IPS-NIHi11 (cell line): Measurements from ENCODE around the gene DUSP15.
A peak's percentile ranks its signal among the peaks of the same experiment; 100 is the strongest.
"Not testable (repeated sequence)": the region's sequence is repeated elsewhere in the genome, so short reads cannot be mapped to it uniquely, and the experiment has no call there.

Source experiments
- DNase-seq: peaks from one replicate; pipeline ENCODE4 v3.0.0; 2012; ENCODE audit warnings: mixed read lengths, low spot score

DUSP15 gene

DNA sequence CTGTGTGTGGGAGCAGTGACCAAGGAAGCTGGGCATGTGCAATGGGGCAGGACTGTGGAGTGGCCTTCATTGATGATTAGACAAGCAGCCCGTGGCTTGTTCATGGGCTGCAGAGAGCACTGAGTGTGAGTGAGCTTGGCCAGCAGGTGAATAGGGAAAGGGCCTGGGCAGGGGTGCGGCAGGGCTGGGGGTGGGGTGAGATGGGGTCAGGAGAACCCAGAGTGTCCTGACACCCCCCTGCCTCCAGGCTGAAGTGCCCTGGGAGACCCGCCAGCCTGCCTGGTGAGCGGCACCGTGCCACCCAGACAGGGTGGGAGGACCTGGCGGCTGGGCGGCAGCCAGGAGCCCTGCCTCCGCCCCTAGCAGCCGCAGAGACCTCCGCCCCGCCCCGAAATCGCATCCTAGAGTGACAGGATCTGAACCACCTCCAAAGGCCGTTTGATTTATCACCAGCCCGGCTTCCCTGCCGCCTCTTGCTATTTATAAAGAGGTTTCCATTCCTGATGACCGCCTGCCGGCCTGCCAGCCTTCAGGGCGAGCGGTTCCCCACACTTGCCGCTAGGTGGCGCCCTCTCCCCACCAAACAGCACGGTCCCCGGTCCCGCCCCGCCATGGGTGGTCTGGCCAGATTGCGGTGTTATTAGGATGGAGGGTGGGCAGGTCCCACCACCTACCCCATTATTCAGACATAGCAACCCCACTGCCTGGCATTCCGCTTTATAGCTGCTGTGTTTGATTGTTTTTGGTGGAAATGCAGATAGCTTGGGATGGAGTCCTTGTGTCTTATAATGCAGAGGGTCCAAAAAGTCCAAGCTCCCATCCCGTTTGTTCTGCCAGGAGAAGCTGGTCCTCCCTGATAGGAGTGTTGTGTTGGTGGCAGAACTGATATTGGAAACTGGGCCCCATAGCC, 47.7 kb downstream of the DUSP15 start:
- DNase-seq = peak; percentile 96

- DNase-seq = no peak
Observed at GRCh38 chr20:31821427-31821826, 48.9 kb downstream of the DUSP15 start.

- no peak for DNase-seq
Observed at GRCh38 chr20:31820228-31820627, 50.1 kb downstream of the DUSP15 start.

DNA sequence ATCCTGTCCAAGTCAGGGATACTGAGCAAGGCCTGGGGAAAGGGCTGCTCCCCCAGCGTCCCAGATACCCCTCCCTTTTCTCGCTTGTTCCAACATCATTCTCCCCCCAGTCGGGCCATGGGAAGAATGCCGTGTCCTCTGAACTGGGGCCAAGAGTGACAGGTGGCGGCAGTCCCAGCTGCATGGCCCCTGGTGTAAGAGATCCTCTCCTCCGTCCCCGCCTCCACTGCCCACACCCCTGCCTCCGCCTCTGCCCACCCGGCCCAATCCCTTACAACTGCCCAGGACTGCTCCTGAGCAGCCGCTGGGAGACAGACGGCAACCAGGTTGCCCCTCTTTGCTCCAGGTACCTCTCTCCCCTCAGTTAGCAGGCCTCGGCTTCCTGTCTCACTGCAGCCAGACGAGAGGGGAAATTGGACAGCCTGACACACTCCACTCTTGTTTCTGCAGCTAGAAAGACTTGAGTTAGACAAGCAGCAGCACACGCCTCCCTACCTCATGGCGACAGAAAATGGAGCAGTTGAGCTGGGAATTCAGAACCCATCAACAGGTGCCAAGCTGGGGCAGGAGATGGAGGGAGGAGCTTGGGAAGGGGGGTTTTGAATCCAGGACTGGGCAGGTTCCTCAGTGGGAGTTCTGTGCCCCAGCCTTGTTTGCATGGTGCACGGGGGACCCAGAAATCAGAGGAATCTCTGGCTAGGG, 51.1 kb downstream of the DUSP15 start, which contains the start of gene MYLK2:
Gene MYLK2 (plus strand): TSS at position 274 of the 702 bp plus-strand sequence. CDS start 225 bp downstream, at position 499.
- DNase-seq = no peak

- DNase-seq = no peak
Observed at GRCh38 chr20:31818376-31818908, 51.9 kb downstream of the DUSP15 start.

DNA sequence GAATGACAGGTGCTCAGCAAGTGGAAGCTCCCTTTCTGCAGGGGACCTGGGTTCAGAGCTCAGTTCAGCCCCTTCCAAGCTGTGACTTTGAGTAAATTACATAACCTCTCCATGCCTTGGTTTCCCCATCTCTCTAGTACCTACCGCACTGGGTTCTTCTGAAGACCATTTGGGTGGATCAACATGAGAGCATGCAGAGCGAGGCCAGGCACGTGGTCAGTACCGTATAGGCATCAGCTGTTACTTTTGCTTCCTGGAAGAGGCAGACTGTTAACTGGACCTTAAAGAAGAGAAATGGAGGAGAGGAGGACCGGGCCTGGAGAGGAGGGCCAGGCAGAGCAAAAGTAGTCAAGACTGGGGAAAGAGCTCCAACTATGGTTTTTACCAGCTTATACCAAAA, 52.9 kb downstream of the DUSP15 start:
- DNase-seq = no peak

DNA sequence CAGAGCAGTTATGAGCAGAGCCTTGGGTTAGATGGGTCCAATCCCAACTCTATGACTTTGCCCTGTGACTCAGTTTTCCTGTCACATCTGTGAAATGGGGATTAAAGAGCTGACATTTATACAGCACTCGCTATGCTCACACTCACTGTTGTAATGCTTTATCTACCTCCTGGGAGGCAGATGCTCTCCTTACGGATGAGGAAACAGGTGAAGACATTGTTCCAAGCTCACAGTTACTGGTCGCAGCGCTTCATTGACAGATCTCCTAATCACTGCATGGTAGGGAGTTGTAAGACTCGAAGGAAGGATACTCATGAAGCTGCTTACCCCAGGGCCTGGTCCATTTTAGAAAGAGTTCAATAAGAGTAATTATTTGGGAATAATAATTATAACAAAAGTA, 54.1 kb downstream of the DUSP15 start:
- DNase-seq = no peak

- peak; percentile 56 for DNase-seq
Observed at GRCh38 chr20:31815408-31816188, 54.7 kb downstream of the DUSP15 start.

GRCh38 chr20:31814142-31814541, 56.2 kb downstream of the DUSP15 start:
- DNase-seq = not testable (repeated sequence)

DNA sequence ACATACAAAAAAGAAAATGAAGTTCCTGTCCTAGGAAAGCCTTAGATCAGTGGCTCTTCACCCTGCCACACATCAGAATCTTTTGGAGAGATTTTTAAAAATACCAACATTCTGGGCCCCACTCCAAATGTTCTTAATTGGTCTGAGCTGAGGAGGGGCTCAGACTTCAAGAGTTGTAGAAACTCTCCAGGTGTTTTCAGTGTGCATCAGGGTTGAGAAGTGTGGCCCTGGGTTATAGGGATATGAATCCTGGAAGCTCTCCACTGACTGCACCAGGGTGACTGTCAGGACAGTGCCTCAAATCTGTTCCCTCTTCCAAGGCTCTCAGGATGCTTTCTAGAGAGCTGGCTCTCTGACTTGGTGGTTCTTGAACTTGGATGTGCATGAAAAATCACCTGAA, 56.7 kb downstream of the DUSP15 start:
- no peak for DNase-seq

- DNase-seq = no peak
Observed at GRCh38 chr20:31811796-31812728, 58.3 kb downstream of the DUSP15 start.

GRCh38 chr20:31811198-31811597, 59.1 kb downstream of the DUSP15 start:
- DNase-seq = no peak
